Amniotic stem cell (primary cell): ENCODE results near the gene CSRP1.
"Not testable (repeated sequence)": the region's sequence is repeated elsewhere in the genome, so short reads cannot be mapped to it uniquely, and the experiment has no call there.

ENCODE experiments used
- DNase-seq: peaks from one replicate; lab custom pipeline; 2025; lab: John Stamatoyannopoulos, UW

The CSRP1 gene

DNA sequence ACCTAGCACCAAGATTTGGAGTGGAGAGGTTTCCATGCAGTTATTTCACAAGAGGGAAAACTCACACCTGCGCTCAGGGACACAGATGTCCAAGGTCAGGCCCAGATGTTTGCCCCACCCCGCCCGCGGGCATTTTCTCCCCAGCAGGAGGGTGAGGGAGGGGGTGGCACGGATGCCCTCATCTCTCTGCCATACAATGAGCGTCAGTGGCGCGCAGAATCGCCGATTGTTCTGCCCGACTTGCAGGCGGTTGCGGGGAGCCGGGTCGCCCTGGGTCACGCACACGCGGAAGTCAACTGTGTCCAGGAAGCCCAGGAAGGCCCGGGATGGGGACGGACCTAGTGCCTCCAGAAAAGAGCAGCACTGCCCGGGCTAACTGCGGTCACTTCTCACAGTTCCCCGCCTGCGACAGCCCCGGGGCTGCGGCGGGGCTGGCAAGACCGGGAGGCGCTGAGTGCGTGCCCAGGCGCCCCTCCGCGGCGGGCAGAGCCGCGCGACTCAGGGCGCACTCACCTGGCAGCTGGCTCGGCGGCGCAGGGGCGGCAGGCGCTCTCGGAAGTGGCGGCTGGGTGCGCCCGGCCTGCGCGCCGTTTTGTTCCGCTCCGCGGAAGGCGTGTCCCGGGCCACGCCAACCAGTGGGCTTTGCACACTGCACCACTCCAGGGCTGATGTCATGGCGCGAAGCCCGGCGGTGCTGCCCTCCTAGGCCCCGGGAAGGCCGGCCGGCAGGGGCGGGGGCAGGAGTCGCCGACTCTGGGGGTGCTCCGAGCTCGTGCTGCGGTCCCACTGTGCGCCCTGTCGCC is at the start of gene CSRP1:
CSRP1 (minus strand) TSS at position 567 of the 803 bp plus-strand sequence. CDS start 10,820 bp downstream, outside the sequence.
- no peak for DNase-seq

DNA sequence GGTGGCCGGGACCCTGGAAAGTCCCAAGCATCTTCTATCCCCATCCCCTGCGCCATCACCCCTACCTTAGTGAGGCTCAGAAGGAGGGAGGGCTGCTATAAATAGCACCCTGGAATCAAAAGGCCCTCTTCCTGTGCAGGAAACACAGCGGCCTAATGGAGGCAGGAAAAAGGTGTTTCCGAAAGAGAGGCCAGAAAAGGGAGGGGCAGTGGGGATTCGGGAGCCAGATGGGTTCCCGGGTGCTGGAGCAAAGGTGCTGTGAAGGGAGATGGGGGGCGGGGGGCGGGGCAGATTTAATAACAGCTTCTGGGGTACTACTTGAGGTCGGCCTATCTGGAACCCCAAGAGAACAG is 48.6 kb upstream of the CSRP1 start:
- DNase-seq = no peak

DNA sequence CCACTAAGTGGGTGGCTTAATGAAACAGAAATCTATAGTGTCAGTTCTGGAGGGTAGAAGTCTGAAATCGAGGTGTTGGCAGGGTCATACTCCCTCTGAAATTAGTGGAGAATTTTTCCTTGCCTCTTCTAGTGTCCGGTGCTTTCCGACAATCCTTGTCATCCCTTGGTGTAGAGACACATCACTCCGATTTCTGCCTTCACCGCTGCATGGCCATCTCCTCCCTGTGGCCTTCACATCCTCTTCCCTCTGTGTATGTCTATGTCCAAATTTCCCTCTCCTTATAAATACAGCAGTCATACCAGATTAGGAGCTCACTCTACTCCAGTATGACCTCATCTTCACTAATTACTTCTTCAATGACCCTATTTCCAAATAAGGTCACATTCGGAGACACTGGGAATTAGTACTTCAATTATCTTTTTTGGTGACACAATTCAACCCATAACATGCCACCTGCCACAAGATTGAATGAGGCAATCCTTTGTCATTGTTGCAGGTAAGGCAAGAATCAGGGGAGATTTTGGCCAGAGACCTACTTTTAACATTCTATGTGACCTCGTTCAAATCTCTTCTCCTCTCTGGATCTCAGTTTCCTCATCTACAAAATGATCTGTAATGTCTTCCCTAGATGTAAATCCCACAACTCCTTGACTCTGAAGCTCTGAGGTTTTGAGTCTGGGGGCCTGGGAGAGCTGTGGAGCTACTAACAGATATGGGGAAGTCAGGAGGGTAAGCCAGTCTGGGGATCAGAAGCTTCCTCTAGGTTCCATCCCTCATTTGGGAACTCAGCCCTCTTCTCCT is 48.1 kb upstream of the CSRP1 start:
- DNase-seq = no peak

DNA sequence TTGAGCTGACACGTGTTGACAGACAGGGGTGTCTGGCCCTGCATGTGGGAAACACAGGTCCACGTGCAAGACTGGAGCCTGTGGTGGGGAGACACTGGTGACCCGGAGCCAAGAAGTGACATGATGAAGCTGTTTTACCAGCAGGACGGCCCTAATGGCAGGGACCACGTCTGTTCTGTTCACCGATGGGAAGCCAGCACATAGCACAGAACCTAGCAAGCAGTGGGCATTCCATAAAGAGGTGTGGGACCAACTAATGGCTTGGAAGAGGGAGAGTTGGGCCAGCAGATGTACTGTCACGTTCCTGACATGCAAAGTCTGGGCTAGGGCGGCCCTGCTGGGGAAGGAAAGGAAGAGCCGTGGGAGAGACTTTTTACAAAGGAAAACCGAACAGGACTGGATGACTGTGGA is 47.3 kb upstream of the CSRP1 start:
- no peak for DNase-seq

DNA sequence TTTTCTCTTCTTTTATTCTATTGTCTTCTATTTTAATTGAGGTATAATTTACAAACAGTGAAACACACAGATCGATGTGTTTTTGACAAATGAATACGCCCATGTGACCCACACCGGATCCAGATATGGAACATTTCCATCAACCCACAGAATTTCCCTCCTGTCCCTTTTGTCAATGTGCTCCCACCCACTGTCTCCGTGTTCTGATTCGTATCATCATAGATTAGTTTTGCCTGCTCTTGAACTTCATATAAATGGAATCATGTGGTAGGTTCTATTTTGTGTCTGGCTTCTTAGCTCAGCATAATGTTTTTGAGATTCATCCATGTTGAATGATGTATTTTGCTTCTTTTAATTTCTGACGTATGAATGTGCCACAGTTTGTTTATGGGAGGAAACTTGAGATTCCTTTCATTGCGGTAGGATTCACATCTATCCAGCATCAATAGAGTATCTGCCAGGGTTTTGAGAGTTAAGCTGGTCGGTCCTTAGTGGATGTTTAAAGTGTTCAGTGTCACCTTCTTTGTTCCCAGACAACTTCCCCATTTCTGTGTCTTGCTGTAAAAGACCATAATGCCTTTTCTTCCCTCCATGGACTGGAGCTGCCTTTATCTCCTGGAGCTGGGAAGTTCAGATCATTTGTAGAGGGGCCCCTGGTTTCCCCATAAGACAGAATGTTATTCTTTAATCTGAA is 46.7 kb upstream of the CSRP1 start:
- DNase-seq = no peak

DNA sequence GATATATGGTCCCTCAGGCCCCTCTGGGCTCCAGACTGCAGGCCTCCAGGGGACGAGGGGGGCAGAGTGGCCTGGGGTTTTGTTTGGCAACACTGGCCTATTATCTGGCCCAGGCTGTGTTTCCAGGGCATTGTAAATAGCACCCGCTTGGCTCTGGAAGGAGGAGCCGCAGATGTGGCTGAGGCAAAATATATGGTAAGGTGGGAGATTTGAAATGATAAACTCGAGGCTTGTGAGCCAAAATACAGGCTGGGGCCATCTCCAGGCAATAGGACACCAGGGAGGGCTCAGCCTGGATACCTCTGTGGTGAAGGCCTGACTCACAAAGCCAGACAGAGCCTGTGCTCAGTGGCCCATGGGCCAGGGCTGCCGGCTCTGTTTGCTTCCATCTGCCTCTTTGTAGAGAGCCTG is 46.0 kb upstream of the CSRP1 start:
- no peak for DNase-seq

DNA sequence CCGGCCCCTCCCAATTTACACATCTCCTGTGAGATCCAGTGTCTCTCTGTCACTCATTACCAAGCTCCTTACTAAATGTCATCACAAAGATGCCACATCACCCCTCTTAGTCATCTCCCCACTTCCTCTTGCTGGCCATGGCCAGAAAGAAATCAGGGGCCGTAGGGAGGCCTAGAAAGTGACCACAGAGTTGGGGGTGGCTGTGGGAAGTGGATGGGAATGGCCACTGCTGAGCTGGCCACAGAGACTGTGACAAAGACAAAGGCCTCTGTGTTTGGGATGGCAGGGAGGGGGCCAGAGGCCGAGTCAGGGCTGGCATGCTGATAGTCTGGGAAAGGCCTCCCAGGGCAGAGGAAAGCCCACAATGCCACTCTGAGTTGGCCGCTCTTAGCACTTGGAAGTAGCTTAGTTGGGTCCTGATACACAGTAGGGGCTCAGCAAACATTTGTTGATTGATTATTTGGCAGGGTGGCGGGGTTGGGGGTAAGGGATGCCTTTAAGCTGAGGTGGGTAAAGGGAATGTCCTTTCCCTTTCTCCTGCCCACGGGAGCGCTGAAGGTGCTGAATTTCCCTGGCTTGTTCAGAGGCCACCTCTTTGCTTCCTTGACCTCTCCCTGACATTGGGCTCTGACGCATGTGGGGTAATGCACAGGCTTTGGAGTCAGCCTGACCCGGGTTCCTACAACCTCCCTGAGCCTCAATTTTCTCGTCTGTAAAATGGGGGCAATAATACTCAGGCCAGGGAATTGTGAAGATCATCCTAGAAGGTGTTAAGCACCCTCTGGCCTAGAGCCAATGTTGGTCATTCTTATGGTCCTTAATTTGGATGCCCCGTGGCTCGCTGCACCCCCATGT is 45.2 kb upstream of the CSRP1 start:
- peak; percentile 28 for DNase-seq

DNA sequence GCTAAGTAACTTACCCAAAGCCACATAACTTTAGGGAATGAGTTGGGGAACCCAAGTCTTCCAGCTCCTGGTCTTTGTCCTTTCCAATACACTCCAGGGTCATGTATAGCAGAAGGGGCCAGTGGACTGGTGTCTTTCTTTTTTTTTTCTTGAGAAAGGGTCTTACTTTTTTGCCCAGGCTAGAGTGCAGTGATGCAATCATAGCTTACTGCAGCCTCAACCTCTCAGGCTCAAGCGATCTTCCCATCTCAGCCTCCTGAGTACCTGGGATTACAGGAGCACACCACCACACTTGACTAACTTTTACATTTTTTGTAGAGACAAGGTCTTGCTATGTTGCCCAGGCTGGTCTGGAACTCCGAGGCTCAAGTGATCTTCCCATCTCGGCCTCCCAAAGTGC is 44.2 kb upstream of the CSRP1 start:
- DNase-seq = no peak

DNA sequence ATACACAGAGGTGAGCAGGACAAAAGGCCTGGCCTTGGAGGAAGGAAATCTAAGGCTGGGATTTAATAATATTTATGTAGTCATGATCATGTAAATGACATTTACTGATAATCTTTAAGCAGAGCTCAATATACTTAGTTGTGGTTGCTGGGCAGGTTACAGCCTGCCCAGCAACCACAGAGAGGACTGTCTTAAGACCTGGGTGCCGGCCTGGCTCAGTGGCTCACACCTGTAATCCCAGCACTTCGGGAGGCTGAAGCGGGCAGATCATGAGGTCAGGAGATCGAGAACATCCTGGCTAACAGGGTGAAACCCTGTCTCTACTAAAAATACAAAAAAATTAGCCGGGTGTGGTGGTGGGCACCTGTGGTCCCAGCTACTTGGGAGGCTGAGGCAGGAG is 42.6 kb upstream of the CSRP1 start:
- DNase-seq = not testable (repeated sequence)

DNA sequence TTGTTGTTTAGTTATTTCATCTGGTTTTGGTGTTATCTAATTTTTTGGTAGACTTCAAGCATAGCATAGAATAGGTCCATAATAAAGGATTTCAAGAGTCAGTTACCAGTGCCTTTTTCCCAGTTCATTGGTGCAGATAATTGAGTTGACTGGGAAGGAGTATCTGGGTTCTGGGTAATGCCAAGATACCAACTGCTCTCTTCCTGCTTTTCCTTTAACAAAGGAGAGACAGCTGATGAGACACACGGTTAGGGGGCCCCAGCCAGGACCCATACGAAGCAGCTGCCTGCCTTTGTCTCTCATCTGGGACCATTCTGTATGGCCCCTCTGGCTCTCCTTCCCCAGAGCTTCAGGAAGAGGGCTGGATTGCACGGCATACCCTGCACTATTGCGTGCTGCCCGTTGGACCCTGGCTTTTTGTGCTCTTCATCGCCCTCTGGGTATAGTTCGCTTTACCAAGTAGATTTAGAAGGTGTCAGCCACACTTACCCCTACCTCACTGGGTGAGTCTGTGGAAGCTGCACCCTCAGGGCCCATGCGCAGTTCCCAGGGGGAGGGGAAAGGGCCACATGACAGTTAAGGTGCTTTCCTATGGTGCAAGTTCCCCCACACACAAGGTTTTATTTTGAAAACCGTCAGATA is 39.0 kb upstream of the CSRP1 start:
- no peak for DNase-seq

DNA sequence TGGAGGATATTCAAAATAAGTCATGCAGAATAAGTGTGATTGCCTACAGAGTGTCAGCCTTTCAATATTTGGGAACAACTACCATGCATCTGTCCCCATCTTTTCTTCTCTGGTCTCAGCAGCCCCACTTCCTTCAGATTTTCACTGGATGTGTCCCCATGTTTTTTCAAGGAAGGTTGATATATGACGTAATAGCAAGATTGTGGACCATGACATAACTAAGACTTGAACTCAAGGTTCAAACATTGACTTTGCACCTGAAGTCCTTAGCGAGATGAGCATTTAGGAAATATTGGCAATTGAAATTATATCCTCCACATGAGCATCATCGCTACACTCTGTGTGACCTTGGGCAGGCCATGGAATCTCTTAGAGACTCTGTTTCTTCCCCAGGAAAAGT is 37.8 kb upstream of the CSRP1 start:
- DNase-seq = no peak

DNA sequence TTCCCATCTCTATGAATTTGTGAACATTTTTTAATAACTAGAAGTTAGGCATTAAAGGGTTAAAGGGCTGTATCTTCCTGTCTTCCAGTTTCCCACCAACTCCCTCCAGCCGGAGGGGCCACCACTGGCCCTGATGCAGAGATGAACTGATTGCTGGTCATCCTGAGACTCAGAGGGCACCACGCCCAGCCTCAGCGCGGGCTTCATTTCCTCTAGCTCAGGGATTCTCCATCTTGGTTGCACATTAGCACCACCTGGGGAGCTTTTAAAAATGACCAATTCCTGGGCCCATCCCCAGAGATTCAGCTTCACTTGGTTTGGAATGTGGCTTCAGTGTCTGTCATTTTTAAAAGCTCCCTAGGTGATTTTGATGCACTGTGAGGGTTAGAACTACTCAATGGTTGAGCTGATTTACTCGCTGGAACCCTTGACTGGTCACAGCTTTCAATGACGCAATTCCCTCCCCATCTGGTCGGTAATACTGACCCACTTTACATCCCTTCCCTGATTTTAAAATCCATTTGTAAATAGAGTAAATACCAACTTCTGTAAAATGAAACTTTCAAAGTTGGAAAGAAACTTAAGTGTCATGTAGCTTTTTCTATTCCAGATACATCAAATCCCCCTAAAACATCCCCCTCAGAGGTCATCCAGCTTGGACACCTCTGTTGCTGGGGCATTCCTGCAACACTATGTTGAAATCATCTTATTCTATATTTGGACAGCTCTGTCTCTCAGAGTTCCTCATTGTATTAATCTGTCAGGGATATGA is 37.1 kb upstream of the CSRP1 start:
- DNase-seq = no peak

DNA sequence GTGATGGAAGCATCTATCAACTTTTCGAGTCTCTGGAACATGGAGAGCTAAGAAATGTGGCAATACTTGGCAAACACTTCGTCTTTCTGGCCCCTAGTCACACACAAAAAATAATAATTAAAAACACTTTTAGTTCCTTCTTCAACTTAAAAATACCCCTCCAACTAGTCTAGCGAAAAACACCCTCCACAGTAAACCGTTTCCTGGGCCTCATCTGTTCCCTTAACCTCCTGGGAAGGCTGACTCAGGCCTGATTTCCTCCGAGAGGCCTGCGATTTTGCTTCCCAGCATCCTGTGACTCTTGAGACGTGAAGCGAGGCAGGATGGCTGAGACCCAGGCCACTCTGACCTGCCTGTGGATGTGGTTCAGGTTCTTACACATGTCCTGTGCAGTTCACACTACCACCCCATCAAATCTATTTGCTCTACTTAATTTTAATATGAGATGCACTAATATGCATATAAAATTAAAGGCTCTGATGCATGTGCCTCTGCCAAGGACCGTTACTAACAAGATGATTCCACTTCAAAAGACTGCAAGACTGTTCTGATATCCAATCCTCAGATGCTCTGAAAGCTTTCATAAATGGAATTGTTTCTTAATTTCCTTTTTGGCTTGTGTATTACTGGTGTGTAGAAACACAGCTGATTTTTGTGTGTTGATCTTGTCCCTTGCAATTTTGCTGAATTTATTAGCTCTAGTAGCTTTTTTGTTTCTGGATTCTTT is 35.5 kb upstream of the CSRP1 start:
- DNase-seq = no peak

DNA sequence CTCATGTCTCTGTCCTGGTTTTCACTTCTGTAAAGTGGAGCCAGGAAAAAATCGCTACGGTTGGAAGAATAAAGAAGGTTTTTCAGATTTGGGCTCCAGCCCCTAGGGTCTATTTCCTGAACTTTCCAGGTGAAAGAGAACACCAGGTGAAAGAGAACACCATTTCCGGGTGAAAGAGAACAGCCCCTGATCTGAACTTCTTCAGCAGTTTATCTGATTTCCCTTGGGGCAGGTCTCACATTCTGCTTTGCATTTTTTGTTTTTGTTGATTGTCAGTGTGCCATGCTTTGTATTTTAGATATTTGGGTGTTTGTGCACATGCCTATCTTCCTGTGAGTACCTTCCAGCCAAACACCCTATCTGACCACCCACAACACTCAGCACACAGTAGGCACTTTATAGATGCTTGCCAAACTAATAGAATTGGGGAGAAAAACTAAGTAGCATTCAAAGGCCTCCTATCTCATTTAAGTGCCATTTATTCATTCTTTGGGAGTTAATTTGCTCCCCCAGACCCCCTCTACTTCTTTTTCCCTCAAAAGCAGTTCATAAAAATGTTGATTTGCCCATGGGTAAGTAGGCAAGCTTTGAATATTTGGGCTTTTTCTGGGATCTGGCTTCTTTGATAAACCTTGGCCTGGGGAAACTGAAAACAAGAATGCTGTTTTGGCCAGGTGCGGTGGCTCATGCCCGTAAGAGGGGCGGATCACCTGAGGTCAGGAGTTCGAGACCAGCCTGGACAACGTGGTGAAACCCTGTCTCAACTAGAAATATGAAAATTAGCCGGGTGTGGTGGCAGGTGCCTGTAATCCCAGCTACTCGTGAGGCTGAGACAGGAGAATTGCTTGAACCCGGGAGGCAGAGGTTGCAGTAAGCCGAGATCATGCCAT is 34.2 kb upstream of the CSRP1 start:
- no peak for DNase-seq

DNA sequence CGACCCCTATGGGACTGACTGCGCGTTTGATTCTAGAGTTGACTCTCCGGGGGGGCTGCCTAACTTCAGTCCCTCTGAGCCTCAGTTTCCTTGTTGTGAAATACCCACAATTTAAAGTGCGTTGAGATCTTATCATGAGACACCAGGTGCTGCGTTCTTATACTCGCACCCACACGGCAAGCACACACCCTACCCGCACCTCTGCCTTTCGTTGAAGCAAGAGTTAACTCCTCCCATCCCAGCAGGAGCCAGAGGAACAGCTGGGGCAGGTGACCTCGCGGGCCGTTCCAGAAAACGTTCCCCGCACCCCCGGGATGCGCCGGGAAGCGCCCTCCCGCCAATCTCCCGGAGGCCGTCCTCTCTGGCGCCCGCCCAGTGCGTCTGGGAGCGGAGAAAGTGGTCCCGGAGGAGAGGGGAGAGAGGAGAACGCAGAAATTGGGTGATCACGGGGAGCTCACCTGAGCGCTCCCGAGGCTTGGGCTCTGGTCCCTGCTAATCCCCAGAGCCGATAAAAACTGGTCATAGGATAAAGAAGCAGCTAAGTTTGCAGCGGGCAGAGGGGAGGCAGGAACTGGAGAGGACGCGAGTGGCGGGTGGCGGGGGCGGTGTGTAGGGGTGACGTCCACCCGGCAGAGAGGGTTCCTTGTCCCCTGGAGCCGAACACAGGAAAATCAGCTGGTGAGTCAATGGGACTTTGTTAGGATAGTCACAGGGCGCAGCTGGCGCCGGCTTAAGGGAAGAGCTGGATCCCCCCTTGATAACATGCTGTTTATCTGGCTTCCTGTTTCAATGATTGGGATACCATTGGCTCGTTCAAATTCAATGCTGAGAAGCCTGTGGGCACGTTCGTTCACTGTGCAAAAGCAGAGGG is 32.9 kb upstream of the CSRP1 start:
- DNase-seq = no peak

DNA sequence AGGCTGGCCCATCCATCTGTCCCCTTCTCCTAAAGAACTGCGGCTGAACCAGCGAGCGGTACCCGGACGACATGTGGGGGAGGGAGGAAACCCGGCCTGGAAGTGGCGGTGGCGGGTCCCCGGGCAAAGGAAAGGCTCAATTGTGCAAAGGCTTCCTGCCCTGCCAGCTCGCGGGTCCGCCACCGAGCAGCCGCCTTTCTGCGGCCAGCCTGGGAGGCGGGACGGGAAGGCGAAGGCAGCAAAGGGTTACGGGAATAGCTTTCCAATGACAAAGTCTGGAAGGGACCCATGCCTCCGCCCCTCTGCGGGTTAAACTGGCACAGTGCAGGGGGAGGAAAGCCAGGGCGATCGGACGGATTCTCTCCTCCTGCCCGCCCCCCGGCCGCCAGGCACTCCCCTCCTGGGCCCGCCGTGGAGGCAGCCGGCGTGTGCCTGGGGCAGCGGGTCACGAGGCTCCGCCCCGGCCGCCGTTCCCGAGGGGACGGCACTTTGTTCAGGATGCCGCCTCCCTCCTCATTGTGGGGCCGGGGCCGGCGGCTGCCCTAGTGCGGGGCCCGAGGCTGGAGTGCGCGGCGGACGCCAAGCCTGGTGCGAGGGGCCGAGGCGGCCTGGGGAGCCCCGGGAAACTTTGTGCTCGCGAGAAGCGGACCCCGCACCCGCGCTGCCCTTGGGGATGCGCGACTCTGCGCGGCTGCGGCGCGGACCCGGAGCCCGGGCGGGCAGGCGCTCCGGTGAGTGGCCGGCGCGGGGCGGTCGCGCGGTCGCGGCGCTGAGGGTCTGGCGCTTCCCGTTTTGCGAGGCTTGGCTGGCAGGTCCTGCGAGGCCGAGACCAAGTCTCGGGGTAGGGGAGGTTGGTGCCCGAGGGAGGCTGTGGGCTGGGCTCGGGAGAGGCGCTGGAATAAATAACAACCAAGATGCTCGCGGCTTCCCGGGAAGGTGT is 32.0 kb upstream of the CSRP1 start, which contains the start of gene NAV1:
NAV1 (plus strand) TSS at position 516 of the 940 bp plus-strand sequence. CDS start 83,758 bp downstream, outside the sequence.
- DNase-seq = peak; percentile 59
